Mesodermal cell (in vitro differentiated cells): ENCODE results near the gene PGR.

ENCODE experiments used
- H3K27ac ChIP-seq: 2 replicates; pipeline ENCODE4 v1.7.0; 2013; ENCODE audit warnings: mild to moderate bottlenecking, low read depth, low read length, moderate library complexity; ENCODE audit not compliant: severe bottlenecking
- H3K36me3 ChIP-seq: 2 replicates; pipeline ENCODE4 v1.7.1; 2013; ENCODE audit warnings: mild to moderate bottlenecking, low read length, moderate library complexity; ENCODE audit not compliant: control insufficient read depth, insufficient read depth
- H3K4me1 ChIP-seq: one replicate; pipeline ENCODE4 v1.7.1; 2013; ENCODE audit warnings: mild to moderate bottlenecking, low read length; ENCODE audit not compliant: insufficient read depth, control insufficient read depth, poor library complexity, severe bottlenecking
- H3K4me3 ChIP-seq: 2 replicates; pipeline ENCODE4 v1.7.0; 2013; ENCODE audit warnings: low read length, control low read depth, mild to moderate bottlenecking; ENCODE audit not compliant: insufficient read depth, poor library complexity, severe bottlenecking; ENCODE audit errors: extremely low read depth
- H3K9me3 ChIP-seq: 2 replicates; pipeline ENCODE4 v1.7.1; 2013; ENCODE audit warnings: mild to moderate bottlenecking, low read length, moderate library complexity; ENCODE audit not compliant: control insufficient read depth
- whole genome bisulfite sequencing, 2 experiments: methylation state at CpG; one replicate each; pipeline ENCODE4 v1.1.5; 2013; ENCODE audit warnings: missing lambda C conversion rate in 2 of 2; ENCODE audit not compliant: insufficient coverage in 2 of 2; 5-methylcytosine and 5-hydroxymethylcytosine counted together

The PGR gene

DNA sequence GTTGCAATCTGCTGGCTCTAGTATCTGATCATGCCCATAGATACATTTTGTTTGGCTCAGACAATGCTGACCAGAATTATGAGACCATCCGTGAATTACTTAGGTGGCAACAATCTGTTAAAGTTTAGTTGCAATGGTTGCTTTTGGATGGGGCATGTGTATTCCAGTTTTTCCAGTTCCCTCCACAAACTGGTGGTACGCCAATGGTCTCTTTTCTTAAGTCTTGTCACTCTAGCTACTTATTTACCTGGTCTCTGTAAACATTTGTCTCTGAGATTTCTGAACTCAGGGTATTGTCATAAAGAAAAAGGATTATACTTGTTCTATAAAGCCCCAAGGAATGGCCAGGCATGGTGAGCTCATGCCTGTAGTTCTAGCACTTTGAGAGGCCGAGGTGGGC, 65.9 kb downstream of the PGR start:
- 83 to 88% methylated on average over 1 to 2 of the region's 3 CpGs for WGBS, 2 experiments
- H3K36me3 ChIP-seq: no peaks in the 10 kb centered on the region
- no peaks in the 10 kb centered on the region for H3K4me1 ChIP-seq
- no peak overlapping the region for H3K4me3 ChIP-seq
- no peaks in the 10 kb centered on the region for H3K9me3 ChIP-seq
- H3K27ac ChIP-seq: no peak overlapping the region

DNA sequence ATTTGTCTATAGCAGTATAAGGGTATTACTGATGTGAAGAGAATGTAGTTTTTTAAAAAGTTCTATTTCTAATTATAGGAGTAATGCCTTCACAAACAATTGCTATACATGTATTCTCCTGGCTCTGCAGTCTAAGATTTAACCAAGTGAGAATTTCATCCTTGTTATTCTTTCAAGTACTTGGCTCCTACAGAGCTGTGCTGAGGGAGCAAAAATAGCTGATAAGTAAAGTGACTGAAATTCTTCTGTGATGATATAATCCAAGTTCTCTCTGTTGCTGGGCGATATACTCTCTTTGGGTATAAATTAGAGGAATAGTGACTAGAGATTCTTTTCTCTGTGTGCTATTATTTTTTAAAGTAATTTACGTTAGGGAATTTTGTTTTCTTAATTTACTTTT, 68.0 kb downstream of the PGR start:
- WGBS, 2 experiments: 80% methylated on average over 1 of the region's 2 CpGs; no CpG with 5 or more reads in 1 of the 2 experiments
- Histone ChIP-seq H3K4me1 (no peaks in the 10 kb centered on the region), H3K27ac (no peak overlapping the region), H3K36me3 (no peaks in the 10 kb centered on the region), H3K9me3 (no peaks in the 10 kb centered on the region), H3K4me3 (no peak overlapping the region)

DNA sequence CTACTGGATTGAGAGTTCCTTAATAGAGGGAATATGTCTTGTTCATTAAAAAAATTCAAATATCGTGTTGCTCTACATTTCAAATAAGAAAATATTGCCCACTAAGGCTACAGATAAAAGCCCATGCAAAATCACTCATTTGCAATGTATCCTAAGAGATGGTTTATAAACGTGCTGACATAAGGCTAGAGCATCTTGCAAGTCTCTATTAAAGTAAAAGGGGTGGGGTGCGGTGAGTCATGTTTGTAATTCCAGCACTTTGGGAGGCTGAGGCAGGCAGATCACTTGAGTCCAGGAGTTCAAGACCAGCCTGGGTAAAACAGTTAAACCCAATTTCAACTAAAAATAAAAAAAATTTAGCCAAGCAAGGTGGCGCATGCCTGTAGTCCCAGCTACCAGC, 70.3 kb downstream of the PGR start:
- H3K27ac ChIP-seq: no peak overlapping the region
- H3K4me1 ChIP-seq: no peaks in the 10 kb centered on the region
- H3K9me3 ChIP-seq: no peaks in the 10 kb centered on the region
- H3K36me3 ChIP-seq: no peaks in the 10 kb centered on the region
- WGBS, 2 experiments: 86% methylated on average over 3 of the region's 4 CpGs; no CpG with 5 or more reads in 1 of the 2 experiments
- no peak overlapping the region for H3K4me3 ChIP-seq

DNA sequence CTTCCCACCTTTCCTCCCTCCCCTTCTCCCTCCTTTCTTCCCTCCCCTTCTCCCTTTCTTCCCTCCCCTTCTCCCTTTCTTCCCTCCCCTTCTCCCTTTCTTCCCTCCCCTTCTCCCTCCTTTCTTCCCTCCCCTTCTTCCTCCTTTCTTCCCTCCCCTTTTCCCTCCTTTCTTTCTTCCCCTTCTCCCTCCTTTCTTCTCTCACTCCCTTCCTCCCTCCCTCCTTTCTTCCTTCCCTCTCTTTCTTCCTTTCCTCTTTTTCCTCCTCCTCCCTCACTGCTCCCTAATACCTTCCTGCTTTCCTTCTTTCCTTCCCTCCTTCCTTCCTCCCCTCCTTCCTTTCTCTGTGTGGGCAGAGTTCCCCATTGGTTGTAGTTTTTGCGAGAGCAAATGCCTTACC, 76.1 kb downstream of the PGR start:
- WGBS, 2 experiments: no CpG with 5 or more reads among the region's 1 CpG
- no peaks in the 10 kb centered on the region for H3K9me3 ChIP-seq

DNA sequence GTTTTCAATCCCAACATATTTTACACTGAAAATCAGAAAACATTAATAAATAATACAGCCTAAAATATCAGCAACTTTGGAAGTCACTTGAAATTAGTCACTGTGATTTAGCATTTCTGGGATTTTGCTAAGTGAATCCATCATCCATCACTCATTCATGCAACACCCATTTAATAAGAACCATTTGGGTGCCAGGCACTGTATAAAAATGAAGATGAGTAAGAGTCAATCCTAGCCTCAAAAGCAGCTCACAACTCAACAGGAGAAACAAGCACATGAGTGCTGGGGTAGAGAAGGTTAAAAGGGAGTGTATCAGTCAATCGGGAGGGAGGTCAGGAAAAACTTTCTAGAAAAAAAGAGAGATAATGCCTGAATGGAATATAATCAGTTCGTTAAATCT, 77.9 kb downstream of the PGR start:
- H3K4me3 ChIP-seq: no peak overlapping the region
- no peak overlapping the region for H3K27ac ChIP-seq
- WGBS, 2 experiments: 100% methylated on average over 1 of the region's 2 CpGs
- no peaks in the 10 kb centered on the region for H3K9me3 ChIP-seq
- no peaks in the 10 kb centered on the region for H3K36me3 ChIP-seq
- H3K4me1 ChIP-seq: no peaks in the 10 kb centered on the region

More for the DNA sequence above, 76.1 kb downstream of the PGR start:
- Histone ChIP-seq H3K4me3 (no peak overlapping the region), H3K27ac (no peak overlapping the region), H3K36me3 (no peaks in the 10 kb centered on the region), H3K4me1 (no peaks in the 10 kb centered on the region)

DNA sequence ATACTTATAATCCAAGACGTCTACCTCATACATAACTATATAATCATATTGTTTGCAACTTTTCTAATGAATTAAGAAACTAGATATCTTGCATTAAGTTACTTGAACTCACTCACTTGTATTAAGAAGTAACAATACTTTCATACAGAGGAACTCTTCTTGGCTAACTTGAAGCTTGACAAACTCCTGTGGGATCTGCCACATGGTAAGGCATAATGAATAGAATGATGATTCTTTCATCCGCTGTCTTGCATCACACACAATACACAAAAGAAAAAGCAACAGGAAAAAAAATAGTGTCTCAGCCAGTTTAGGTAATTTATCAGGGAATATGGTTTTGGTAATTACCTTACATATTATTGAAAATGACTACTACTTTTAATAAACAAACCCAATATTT, 79.8 kb downstream of the PGR start:
- no CpG with 5 or more reads among the region's 2 CpGs for WGBS, 2 experiments

DNA sequence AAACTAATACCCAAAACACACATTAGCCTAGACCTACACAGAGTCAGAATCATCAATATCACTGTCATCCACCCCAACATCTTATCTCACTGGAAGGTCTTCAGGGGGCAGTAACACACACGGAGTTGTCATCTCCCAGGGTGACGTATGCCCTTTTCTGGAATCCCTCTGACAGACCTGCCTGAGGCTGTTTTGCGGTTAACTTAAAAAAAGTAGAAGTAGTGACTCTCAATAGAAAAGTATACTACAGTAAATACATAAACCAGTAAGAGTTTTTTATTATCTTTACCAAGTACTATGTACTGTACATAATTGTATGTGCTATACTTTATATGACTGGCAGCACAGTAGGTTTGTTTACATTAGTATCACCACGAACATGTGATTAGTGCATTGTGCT, 80.5 kb downstream of the PGR start:
- 48% methylated on average over 2 of the region's 4 CpGs; no CpG with 5 or more reads in 1 of the 2 experiments for WGBS, 2 experiments
- Histone ChIP-seq H3K36me3 (no peaks in the 10 kb centered on the region), H3K27ac (no peak overlapping the region), H3K4me1 (no peaks in the 10 kb centered on the region), H3K4me3 (no peak overlapping the region), H3K9me3 (no peaks in the 10 kb centered on the region)

More for the DNA sequence above, 79.8 kb downstream of the PGR start:
- no peaks in the 10 kb centered on the region for H3K36me3 ChIP-seq
- no peak overlapping the region for H3K27ac ChIP-seq
- no peak overlapping the region for H3K4me3 ChIP-seq
- no peaks in the 10 kb centered on the region for H3K9me3 ChIP-seq
- H3K4me1 ChIP-seq: no peaks in the 10 kb centered on the region

DNA sequence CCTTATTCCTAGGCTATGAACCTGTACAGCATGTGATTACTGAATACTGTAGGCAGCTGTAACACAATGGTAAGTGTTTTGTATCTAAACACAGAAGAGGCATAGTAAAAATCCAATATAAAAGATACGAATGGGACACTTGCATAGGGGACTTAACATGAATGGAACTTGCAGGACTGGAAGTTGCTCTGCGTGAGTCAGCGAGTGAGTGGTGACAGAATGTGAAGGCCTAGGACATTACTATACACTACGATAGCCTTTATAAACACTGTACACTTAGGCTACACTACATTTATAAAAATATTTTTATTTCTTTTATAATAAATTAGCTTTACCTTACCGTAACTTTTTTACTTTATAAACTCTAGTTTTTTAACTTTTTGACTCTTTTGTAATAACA, 81.1 kb downstream of the PGR start:
- H3K4me3 ChIP-seq: no peak overlapping the region
- no peaks in the 10 kb centered on the region for H3K4me1 ChIP-seq
- no CpG with 5 or more reads among the region's 5 CpGs for WGBS, 2 experiments
- no peaks in the 10 kb centered on the region for H3K9me3 ChIP-seq
- no peak overlapping the region for H3K27ac ChIP-seq
- H3K36me3 ChIP-seq: no peaks in the 10 kb centered on the region

DNA sequence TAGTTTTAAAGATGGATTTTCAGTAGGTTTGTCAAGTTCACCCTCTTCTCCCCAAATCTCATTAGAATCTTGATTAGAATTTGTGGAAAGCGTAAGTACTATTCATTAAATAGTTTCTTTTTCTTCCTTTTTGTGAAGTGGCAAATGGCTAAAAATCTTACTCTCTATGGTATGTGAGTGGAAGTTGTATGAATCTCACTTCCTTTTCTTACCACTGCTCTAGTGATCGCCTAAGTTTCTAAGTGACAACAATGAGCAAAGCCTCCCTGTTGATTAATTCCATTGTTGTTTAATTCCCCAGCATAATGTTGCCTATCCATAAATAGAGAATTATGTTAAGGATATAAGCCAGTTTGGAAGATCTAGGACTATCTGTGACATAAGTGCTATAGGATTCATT, 82.7 kb downstream of the PGR start:
- H3K4me3 ChIP-seq: no peak overlapping the region
- no peaks in the 10 kb centered on the region for H3K9me3 ChIP-seq
- H3K27ac ChIP-seq: no peak overlapping the region
- H3K4me1 ChIP-seq: no peaks in the 10 kb centered on the region
- no peaks in the 10 kb centered on the region for H3K36me3 ChIP-seq
- WGBS, 2 experiments: no CpG with 5 or more reads among the region's 2 CpGs

DNA sequence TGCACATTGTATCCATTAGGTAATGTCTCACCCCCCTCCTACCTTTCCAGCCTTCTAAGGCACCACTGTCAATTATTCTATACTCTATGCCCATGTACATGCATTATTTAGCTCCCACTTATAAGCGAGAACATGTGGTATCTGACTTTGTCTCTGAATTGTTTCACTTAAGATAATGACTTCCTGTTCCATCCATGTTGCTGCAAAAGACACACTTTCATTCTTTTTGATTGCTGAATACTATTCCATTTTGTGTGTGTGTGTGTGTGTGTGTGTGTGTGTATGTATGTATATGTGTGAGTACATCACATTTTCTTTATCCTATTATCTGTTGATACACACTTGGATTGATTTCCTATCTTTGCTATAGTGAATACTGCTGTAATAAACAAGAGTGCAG, 84.2 kb downstream of the PGR start:
- Histone ChIP-seq H3K27ac (no peak overlapping the region), H3K4me3 (no peak overlapping the region), H3K36me3 (no peaks in the 10 kb centered on the region), H3K9me3 (no peaks in the 10 kb centered on the region), H3K4me1 (no peaks in the 10 kb centered on the region)
- WGBS, 2 experiments: no CpG with 5 or more reads among the region's 1 CpG

DNA sequence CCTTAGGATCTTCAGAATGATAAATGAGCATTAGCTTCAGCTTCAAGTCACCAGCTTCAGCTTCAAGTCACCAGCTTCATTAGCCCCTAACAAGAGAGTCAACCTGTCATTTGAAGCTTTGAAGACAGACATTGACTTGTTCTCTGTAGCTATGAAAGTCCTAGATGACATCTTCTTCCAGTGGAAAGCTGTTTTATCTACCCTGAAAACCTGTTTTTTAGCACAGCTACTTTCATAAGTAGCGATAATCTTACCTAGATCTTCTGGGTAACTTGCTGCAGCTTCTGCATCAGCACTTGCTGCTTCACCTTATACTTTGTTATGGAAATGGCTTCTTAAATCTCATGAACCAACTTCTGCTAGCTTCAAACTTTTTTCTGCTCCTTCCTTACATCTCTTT, 85.7 kb downstream of the PGR start:
- H3K4me3 ChIP-seq: no peak overlapping the region
- no peaks in the 10 kb centered on the region for H3K36me3 ChIP-seq
- H3K27ac ChIP-seq: no peak overlapping the region
- no peaks in the 10 kb centered on the region for H3K9me3 ChIP-seq
- H3K4me1 ChIP-seq: no peaks in the 10 kb centered on the region
- WGBS, 2 experiments: 90 to 100% methylated on average over 1 of the region's 1 CpG
